Stimulated activated CD8-positive, alpha-beta memory T cell treated with anti-CD3 and anti-CD28 coated beads, Interleukin-15, amount 100 ng/mL, for 4 hours (primary cell): ENCODE results near the gene FSD1.

Experiments used
- DNase-seq, 2 donors: peaks; one replicate each; pipeline ENCODE4 v3.0.0-alpha.2; 2020; ENCODE audit warnings: low read depth in 2 of 2

The FSD1 gene

GRCh38 chr19:4319067-4319718, 14.8 kb downstream of the FSD1 start:
- DNase-seq, result no peak

GRCh38 chr19:4320419-4320818, 16.0 kb downstream of the FSD1 start:
- no peak for DNase-seq

DNA sequence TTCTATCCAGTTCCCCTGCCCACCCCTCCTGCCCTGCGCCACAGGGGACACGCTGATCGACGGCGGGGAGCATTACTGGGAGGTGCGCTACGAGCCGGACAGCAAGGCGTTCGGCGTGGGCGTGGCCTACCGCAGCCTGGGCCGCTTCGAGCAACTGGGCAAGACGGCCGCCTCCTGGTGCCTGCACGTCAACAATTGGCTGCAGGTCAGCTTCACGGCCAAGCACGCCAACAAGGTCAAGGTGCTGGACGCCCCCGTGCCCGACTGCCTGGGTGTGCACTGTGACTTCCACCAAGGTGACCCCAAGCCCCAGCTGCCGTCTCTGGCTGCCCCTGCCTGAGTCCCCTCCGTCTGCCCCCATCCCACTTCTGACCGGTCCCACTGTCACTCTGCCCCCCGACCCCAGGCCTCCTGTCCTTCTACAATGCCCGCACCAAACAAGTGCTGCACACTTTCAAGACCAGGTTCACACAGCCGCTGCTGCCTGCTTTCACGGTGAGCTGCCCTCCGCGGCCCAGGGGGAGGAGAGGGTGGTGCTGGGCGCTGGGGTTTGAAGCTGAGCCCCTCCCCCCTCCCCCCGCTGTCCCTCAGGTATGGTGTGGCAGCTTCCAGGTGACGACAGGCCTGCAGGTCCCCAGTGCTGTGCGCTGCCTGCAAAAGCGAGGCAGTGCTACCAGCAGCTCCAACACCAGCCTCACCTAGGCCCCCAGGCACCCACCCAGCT, 18.7 kb downstream of the FSD1 start:
- no peak for DNase-seq

GRCh38 chr19:4323692-4324091, 19.3 kb downstream of the FSD1 start:
- no peak for DNase-seq

- DNase-seq, result no peak
Observed at GRCh38 chr19:4324228-4324627, 19.8 kb downstream of the FSD1 start.

DNA sequence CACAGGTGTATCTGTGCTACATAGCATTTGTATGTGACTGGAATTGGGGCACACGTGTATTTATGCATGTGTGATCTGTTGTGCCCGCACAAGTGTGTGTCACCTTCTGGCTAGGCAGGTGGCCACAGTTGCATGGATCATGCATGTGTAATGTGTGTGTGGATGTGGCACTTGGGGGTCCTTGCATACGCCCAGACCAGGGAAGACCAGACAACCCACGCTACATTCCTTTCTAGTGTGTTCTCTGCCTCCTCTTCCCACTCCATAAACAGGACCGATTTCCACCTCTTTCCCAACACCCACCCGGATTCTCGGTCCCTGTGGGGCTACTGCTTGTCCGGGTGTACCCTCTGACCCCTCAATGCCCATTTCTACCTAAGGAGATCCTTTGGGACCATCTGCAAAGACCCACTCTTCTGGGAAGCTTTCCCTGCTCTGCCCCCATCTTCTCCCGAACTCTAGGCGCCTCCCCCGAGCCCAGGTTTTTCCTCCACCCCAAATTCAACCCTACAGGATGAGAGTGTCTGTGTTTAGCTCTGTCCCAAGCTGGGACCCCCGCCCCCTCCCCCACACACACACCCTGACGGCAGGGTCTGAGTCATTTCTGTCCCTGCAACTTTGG, 21.9 kb downstream of the FSD1 start:
- DNase-seq, result no peak

DNA sequence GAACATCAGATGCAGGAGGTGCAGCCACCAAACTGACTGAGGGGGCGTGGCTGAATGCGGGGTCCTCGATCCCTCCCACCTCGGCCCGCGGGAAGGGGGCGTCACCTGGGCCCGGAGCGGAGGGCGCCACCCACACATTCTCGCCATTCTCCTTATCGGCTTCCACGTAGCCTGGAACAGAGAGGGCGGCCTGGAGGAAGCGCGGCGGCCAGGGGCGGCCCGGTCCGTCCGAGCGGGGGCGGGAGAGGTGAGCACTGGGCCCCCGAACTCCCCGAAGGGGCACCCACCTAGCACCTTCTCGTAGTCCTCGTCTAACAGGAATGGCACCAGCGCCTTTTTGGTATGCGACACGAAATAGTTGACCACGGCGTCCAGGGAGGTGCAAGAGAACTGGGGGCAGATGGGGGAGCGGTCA, 22.4 kb downstream of the FSD1 start:
- DNase-seq, result no peak

DNA sequence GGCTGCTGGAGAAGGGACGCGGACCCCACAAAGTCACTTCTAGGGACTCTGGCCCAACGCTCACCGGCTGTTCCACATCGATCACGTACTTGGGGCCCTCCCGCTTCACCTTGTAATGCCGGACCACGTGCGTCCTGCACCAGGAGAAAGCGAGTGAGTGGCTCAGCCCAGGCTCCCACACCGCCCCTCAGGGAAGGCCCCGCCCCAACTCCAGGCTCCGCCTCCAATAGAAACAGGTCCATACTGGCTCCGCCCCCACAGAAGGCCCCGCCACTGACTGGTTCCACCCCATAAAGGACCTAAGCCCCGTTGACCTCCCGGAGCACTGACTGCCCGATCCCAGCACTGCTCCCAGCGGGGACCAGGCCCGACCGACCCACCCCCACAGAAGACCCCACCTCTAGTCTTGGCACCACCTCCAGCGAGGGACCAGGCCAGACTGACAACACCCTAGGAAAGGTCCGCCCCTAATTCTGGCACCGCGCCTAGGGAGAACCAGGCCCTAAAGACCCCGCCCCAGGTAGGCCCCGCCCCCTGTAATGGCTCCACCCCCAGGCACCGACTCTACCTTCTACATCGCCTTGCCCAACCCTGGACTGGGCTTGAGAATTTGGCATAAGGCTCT, 23.0 kb downstream of the FSD1 start:
- DNase-seq, result peak; percentile 41 to 57

GRCh38 chr19:4327877-4328242, 23.5 kb downstream of the FSD1 start:
- DNase-seq, result no peak

DNA sequence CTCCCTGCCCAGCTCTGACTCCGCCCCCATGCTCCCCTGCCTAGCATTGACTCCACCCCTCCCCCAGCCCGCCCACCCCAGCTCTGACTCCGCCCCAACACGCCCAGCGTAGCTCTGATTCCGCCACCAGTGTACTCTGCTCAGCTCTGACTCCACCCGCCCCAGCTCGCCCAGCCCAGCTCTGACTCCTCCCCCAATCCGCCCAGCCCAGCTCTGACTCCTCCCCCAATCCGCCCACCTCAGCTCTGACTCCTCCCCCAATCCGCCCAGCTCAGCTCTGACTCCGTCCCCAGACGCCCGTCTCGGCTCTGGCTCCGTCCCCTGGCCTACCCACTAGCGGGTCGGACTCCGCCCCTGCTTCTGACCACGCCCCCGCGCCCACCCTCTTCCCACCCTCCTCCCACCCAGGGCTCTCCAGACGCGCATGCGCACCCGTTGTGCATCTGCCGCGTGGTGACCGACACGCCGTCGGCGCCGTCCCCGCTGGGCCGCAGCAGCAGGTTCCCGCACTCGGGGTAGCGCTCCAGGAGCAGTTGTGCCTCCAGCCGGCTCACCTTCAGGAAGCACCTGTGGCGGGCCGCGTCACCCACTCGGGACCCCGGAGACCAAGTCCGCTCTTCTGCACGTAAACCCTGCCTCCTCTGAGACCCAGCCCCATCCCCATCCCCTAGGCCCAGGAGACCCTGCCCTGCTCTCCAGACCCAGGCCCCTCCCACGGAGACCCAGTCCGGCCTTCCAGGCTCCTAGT, 24.0 kb downstream of the FSD1 start:
- DNase-seq, result peak; percentile 94 to 97

DNA sequence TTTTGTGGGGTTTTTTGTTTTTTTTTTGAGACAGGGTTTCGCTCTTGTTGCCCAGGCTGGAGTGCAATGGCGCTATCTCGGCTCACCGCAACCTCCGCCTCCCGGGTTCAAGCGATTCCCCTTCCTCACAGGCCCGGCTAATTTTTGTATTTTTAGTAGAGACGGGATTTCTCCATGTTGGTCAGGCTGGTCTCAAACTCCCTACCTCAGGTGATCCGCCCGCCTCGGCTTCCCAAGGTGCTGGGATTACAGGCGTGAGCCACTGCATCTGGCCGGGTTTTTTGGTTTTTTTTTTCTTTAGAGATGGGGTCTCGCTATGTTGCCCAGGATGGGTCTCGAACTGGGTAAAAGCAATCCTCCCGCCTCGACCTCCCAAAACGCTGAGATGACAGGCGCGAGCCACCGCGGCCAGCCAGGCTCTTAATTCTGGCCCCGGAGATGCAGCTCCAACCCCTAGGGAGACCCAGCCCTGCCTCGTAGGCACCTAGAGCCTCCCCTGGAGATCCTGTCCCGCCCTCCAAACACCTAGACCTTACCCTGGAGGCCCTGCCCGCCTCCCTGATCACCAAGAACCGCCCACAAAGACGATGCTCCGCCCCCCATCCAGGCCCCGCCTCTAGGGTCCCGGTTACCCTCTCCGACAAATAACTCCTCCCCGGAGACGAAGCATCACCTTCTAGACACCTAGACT, 24.7 kb downstream of the FSD1 start:
- DNase-seq, result peak in 1 of 2 donors; percentile 41

GRCh38 chr19:4329858-4330257, 25.5 kb downstream of the FSD1 start:
- no peak for DNase-seq

- no peak for DNase-seq
Observed at GRCh38 chr19:4334929-4335570, 30.7 kb downstream of the FSD1 start.

DNA sequence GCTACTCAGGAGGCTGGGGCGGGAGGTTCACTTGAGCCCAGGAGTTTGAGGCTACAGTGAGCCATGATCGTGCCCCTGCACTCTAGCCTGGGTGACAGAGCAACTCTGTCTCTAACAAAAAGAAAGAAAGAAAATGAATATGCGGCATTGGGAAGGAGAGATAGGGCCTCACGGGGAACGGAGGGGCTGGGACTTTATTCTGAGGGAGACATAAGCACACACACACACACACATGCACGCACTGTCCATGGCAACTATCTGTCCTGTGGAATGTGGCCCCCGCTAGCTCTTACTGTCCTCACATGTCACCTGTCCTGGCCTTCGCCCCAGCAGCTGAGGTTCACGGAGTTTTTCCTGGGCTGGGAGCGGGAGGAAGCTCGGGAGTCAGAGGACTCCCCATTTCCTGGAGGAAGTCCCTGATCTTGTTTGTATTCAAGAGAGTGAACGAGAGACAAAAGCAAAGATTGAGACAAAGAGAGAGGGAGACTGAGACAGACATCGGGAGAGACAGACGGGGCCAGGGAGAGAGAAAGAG, 33.6 kb downstream of the FSD1 start:
- no peak for DNase-seq

GRCh38 chr19:4338441-4339355, 34.3 kb downstream of the FSD1 start, which contains the start of gene STAP2:
STAP2 (minus strand) TSS chr19:4338827; CDS start chr19:4338753, 74 bp downstream.
- DNase-seq, result no peak

GRCh38 chr19:4342314-4342614, 37.9 kb downstream of the FSD1 start:
- no peak for DNase-seq

DNA sequence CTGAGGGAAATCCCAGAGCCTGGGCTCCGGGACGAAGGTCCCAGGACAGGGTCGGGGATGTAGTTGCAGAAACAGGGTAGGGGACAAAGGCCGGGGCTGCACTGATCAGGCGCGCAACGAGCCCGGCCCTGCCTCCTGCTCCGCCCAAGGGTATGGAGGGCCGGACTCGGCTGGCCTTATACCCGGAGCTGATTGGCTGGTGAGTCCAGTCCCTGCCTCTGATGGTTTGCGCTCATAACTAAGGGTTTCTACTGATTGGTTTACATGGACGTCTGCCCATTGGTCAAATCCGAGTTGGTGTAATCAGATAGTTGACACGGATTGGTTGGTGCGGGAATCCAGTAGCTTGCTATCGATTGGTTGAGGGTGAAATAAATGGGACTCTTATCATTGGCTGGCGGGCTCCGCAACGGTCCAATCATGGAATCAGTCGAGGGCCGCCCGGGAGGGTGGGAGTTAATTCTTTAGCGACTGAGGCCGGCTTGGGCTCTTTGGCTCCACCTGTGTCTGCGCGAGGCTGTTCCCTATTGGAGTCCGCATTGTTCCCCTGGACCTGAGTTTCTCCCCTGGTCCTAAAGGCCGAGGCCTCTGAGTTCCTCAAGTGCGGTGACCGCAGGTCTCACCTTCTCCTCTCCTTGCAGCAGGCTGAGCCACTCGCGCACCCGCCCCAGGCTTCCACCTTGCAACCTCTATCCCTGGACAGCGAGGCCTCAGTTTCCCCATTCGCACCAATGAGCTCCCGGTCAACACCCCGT, 38.4 kb downstream of the FSD1 start:
- peak; percentile 71 to 86 for DNase-seq

- peak; percentile 84 to 85 for DNase-seq
Observed at GRCh38 chr19:4343370-4344307, 39.2 kb downstream of the FSD1 start, which contains the start of gene MPND. MPND (plus strand) TSS chr19:4343562; CDS start chr19:4343594, 32 bp downstream.
